A549 (cell line): ENCODE measurements around the gene C19orf73. TPM values are rescaled to one million over a fixed set of nuclear protein-coding genes. Genes with fewer than 3 reads are reported as not detected.

Experiments
- CBX2 ChIP-seq: fragments of 200-600 bp; sonication (generic); IDR thresholded peaks from 2 replicates; pipeline ENCODE4 v1.6.1; 2016; ENCODE audit warnings: low read depth, mild to moderate bottlenecking, borderline replicate concordance
- CBX8 ChIP-seq: fragments of 200-600 bp; sonication (generic); IDR thresholded peaks from 2 replicates; pipeline ENCODE4 v1.6.1; 2016
- CHD2 ChIP-seq: fragments of 150-350 bp; IDR thresholded peaks from 2 replicates; pipeline ENCODE4 v1.6.1; 2014; ENCODE audit warnings: low read length; ENCODE audit not compliant: partially characterized antibody
- EHMT2 ChIP-seq: fragments of 200-600 bp; sonication (generic); IDR thresholded peaks from 2 replicates; pipeline ENCODE4 v1.6.1; 2016; ENCODE audit warnings: antibody characterized with exemption, low read depth, mild to moderate bottlenecking, moderate library complexity
- EP300 ChIP-seq, 2 experiments: fragments of >200 bp; sonication (Bioruptor Twin); formaldehyde crosslinking; IDR thresholded peaks; 2 replicates in 1 of 2; 3 replicates in 1 of 2; pipeline ENCODE4 v1.6.1; 2016 to 2017
- FOSL2 ChIP-seq, 2 experiments: fragments of 450-650 bp in 1 of 2; fragments of >200 bp in 1 of 2; sonication (Bioruptor Twin) in 1 of 2; formaldehyde crosslinking; IDR thresholded peaks; 2 replicates each; pipeline versions ENCODE4 v1.5.0 to v1.6.1; 2016 to 2020; ENCODE audit warnings: mild to moderate bottlenecking in 1 of 2, moderate library complexity in 1 of 2
- FOXS1 ChIP-seq: fragments of 250-450 bp; sonication (Bioruptor Pico); IDR thresholded peaks from 2 replicates; pipeline ENCODE4 v1.5.0; 2020; ENCODE audit warnings: mild to moderate bottlenecking, moderate library complexity
- GATA3 ChIP-seq: IDR thresholded peaks from 2 replicates; pipeline ENCODE4 v1.6.1; 2012; ENCODE audit warnings: borderline replicate concordance
- HDAC2 ChIP-seq: fragments of 200-600 bp; sonication (generic); IDR thresholded peaks from 2 replicates; pipeline ENCODE4 v1.6.1; 2016
- HOXB5 ChIP-seq: fragments of 250-450 bp; sonication (Bioruptor Pico); IDR thresholded peaks from 2 replicates; pipeline ENCODE4 v1.5.0; 2020; ENCODE audit warnings: mild to moderate bottlenecking, moderate library complexity
- JUN ChIP-seq, 2 experiments: fragments of >200 bp; sonication (Bioruptor Twin); formaldehyde crosslinking; IDR thresholded peaks; 2 replicates in 1 of 2; 3 replicates in 1 of 2; pipeline ENCODE4 v1.6.1; 2016 to 2017
- KDM5A ChIP-seq: fragments of 200-600 bp; sonication (generic); IDR thresholded peaks from 2 replicates; pipeline ENCODE4 v1.6.1; 2016; ENCODE audit warnings: antibody characterized with exemption, mild to moderate bottlenecking
- MAZ ChIP-seq: fragments of 150-350 bp; IDR thresholded peaks from 2 replicates; pipeline ENCODE4 v1.6.1; 2014; ENCODE audit warnings: antibody characterized with exemption, low read depth, low read length, borderline replicate concordance
- MYC ChIP-seq: IDR thresholded peaks from 2 replicates; pipeline ENCODE4 v1.6.1; 2012; ENCODE audit warnings: mild to moderate bottlenecking, inconsistent platforms, low read length, improper control_type of control experiment, borderline replicate concordance
- NFE2L2 ChIP-seq: fragments of 150-350 bp; conservative IDR thresholded peaks from 2 replicates; pipeline ENCODE4 v1.6.1; 2014; ENCODE audit warnings: low read length
- NPAS2 ChIP-seq: fragments of 250-450 bp; sonication (Bioruptor Pico); IDR thresholded peaks from 2 replicates; pipeline ENCODE4 v1.8.0; 2022; ENCODE audit warnings: mild to moderate bottlenecking, moderate library complexity, borderline replicate concordance
- PHF8 ChIP-seq: fragments of 200-600 bp; sonication (generic); IDR thresholded peaks from 2 replicates; pipeline ENCODE4 v1.6.1; 2016; ENCODE audit warnings: low read depth, mild to moderate bottlenecking, antibody characterized with exemption, moderate library complexity, borderline replicate concordance
- RCOR1 ChIP-seq: fragments of 150-350 bp; IDR thresholded peaks from 2 replicates; pipeline ENCODE4 v1.6.1; 2014; ENCODE audit warnings: antibody characterized with exemption, low read length, low read depth
- RNF2 ChIP-seq: fragments of 200-600 bp; sonication (generic); IDR thresholded peaks from 2 replicates; pipeline ENCODE4 v1.6.1; 2016; ENCODE audit warnings: low read depth, mild to moderate bottlenecking, antibody characterized with exemption, moderate library complexity, borderline replicate concordance
- SMC3 ChIP-seq: fragments of >200 bp; sonication (Bioruptor Twin); formaldehyde crosslinking; IDR thresholded peaks from 3 replicates; pipeline ENCODE4 v1.6.1; 2018; ENCODE audit warnings: inconsistent platforms
- TFCP2L1 ChIP-seq: fragments of 250-450 bp; sonication (Bioruptor Pico); IDR thresholded peaks from 2 replicates; pipeline ENCODE4 v1.5.0; 2021; ENCODE audit warnings: mild to moderate bottlenecking
- TP53 ChIP-seq: fragments of 250-450 bp; sonication (Bioruptor Pico); IDR thresholded peaks from 2 replicates; pipeline ENCODE4 v1.5.0; 2021; ENCODE audit warnings: mild to moderate bottlenecking, moderate library complexity
- ZC3H11A ChIP-seq: fragments of 450-650 bp; IDR thresholded peaks from 2 replicates; pipeline ENCODE4 v1.6.1; 2014; ENCODE audit warnings: antibody characterized with exemption, mild to moderate bottlenecking
- ZSCAN20 ChIP-seq: fragments of 250-450 bp; sonication (Bioruptor Pico); IDR thresholded peaks from 2 replicates; pipeline ENCODE4 v1.8.0; 2022; ENCODE audit warnings: mild to moderate bottlenecking, moderate library complexity
- polyA plus RNA-seq, 4 experiments: library from polyadenylated mRNA; depleted of rRNA in 3 of 4; stranded (reverse); fragments of >200 nt; fragmentation: RNase III in 1 of 4; extraction: RNeasy Plus Mini Kit Qiagen cat#74134 plus additional on column Dnase treatment in 1 of 4; gene quantifications; 2 replicates in 3 of 4; 3 replicates in 1 of 4; pipeline ENCODE4 v1.2.3, GENCODE V29; 2011 to 2017
- TF ChIP-seq, protein P1 (sequence below): fragments of >200 bp; sonication (Bioruptor Twin); formaldehyde crosslinking; IDR thresholded peaks from 3 replicates; pipeline ENCODE4 v1.5.1; 2016
- TF ChIP-seq, protein P2 (sequence below): fragments of 200-600 bp; sonication (generic); IDR thresholded peaks from 2 replicates; pipeline ENCODE4 v1.6.1; 2016; ENCODE audit warnings: antibody characterized with exemption, mild to moderate bottlenecking, moderate library complexity

C19orf73 gene
- polyA plus RNA-seq, 2 of the 4 experiments (the other 2 are of a cell fraction) = 1.8 to 2.2 TPM

DNA sequence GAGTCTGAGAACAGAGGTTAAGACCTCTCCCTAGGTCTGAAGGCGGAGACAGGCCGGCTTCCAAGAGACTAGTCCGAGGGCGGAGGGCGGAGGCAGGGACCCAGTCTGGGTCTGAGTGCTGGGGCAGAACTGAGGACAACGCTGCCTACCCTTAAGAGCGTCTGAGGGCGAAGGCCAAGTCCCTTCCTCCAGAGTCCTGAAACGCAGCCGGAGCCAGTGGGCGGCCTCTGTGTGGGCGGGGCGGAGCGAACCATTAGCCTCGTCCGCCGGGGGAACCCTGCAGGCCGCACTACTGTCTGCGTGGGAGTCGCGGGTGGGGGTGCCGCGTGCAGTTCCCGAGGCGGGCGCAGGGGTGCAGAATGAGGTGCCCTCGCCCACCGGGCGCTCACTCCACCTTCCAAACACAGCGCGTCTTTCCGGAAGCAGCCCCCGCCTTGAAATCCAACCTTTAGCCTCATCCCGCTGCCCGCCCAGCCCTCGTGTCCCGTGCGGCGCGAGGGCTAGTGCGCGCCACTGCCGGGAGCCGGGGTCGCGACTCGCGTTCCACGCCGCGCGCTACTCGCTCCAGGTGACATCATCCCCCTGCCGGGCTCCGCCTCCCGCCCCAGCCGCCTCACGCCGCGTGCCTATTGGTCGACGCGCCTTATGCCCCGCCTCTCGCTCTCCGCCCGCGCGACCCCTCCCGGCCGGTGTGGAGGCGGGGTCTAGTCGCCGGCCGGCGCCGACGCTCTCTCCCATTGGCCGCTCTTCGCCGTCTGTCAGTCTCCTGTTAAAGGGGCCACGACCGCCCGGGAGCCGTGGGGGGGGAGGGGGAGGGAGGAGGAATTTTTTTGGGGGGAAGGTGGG is at the start of gene C19orf73 (continued):
- TF ChIP-seq FOSL2 (IDR thresholded peaks at IDR 0.05) = no peak
- TF ChIP-seq FOSL2 (CRISPR knock-in tag; IDR thresholded peaks at IDR 0.05) = peak; percentile 53
- TF ChIP-seq TP53 (CRISPR knock-in tag) = no peak; the same call in 1 of the 2 replicates
- no peak for TF ChIP-seq EHMT2
- TF ChIP-seq HDAC2 = no peak
- TF ChIP-seq HOXB5 (CRISPR knock-in tag) = peak; percentile 80
- no peak for TF ChIP-seq ZSCAN20 (CRISPR knock-in tag)
- TF ChIP-seq ZC3H11A = no peak
- no peak for TF ChIP-seq CBX8
- no peak; the same call in 1 of the 2 replicates for TF ChIP-seq MAZ
- TF ChIP-seq NFE2L2 = no peak
- TF ChIP-seq PHF8 = peak; percentile 59; the same call in 1 of the 2 replicates
- TF ChIP-seq MYC = peak; percentile 85
- no peak for TF ChIP-seq SMC3
- no peak for TF ChIP-seq RCOR1
- no peak for TF ChIP-seq FOXS1 (CRISPR knock-in tag)
- no peak for TF ChIP-seq KDM5A
- TF ChIP-seq TFCP2L1 = peak; percentile 84
- TF ChIP-seq, protein P1, sequence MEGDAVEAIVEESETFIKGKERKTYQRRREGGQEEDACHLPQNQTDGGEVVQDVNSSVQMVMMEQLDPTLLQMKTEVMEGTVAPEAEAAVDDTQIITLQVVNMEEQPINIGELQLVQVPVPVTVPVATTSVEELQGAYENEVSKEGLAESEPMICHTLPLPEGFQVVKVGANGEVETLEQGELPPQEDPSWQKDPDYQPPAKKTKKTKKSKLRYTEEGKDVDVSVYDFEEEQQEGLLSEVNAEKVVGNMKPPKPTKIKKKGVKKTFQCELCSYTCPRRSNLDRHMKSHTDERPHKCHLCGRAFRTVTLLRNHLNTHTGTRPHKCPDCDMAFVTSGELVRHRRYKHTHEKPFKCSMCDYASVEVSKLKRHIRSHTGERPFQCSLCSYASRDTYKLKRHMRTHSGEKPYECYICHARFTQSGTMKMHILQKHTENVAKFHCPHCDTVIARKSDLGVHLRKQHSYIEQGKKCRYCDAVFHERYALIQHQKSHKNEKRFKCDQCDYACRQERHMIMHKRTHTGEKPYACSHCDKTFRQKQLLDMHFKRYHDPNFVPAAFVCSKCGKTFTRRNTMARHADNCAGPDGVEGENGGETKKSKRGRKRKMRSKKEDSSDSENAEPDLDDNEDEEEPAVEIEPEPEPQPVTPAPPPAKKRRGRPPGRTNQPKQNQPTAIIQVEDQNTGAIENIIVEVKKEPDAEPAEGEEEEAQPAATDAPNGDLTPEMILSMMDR = no peak
- TF ChIP-seq JUN (IDR thresholded peaks at IDR 0.05) = peak; percentile 41 to 90; a peak in 4 of 5 replicates
- TF ChIP-seq, protein P2, sequence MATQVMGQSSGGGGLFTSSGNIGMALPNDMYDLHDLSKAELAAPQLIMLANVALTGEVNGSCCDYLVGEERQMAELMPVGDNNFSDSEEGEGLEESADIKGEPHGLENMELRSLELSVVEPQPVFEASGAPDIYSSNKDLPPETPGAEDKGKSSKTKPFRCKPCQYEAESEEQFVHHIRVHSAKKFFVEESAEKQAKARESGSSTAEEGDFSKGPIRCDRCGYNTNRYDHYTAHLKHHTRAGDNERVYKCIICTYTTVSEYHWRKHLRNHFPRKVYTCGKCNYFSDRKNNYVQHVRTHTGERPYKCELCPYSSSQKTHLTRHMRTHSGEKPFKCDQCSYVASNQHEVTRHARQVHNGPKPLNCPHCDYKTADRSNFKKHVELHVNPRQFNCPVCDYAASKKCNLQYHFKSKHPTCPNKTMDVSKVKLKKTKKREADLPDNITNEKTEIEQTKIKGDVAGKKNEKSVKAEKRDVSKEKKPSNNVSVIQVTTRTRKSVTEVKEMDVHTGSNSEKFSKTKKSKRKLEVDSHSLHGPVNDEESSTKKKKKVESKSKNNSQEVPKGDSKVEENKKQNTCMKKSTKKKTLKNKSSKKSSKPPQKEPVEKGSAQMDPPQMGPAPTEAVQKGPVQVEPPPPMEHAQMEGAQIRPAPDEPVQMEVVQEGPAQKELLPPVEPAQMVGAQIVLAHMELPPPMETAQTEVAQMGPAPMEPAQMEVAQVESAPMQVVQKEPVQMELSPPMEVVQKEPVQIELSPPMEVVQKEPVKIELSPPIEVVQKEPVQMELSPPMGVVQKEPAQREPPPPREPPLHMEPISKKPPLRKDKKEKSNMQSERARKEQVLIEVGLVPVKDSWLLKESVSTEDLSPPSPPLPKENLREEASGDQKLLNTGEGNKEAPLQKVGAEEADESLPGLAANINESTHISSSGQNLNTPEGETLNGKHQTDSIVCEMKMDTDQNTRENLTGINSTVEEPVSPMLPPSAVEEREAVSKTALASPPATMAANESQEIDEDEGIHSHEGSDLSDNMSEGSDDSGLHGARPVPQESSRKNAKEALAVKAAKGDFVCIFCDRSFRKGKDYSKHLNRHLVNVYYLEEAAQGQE = no peak
- TF ChIP-seq CBX2 = no peak
- no peak for TF ChIP-seq EP300 (IDR thresholded peaks at IDR 0.05)
- TF ChIP-seq RNF2 = no peak
- peak; percentile 84; the same call in 1 of the 2 replicates for TF ChIP-seq GATA3
- TF ChIP-seq CHD2 = no peak
- no peak for TF ChIP-seq NPAS2
